Ovary (tissue), 9 donors: ENCODE results near the gene PYM1. TPM values are rescaled to one million over a fixed set of nuclear protein-coding genes. Genes with fewer than 3 reads are reported as not detected.

Experiments used
- DNase-seq, 5 donors: peaks; one replicate each; pipeline ENCODE4 v3.0.0-alpha.2; 2019 to 2020
- H3K27ac ChIP-seq, 2 donors: fragments of 200-600 bp; one replicate each; pipeline versions ENCODE4 v1.5.1 to v1.8.0; 2019 to 2022
- H3K27me3 ChIP-seq: fragments of 200-600 bp; one replicate; pipeline ENCODE4 v1.8.0; 2022
- H3K36me3 ChIP-seq: fragments of 200-600 bp; sonication (generic); one replicate; pipeline ENCODE4 v1.5.1; 2019
- H3K4me1 ChIP-seq: one replicate; pipeline ENCODE4 v1.8.1; 2013; ENCODE audit warnings: mild to moderate bottlenecking, moderate library complexity; ENCODE audit not compliant: insufficient read depth
- H3K4me3 ChIP-seq: fragments of 200-600 bp; sonication (generic); one replicate; pipeline ENCODE4 v1.5.1; 2017
- H3K9me3 ChIP-seq, 2 donors: fragments of 200-600 bp in 1 of 2; sonication (generic) in 1 of 2; one replicate each; pipeline versions ENCODE4 v1.5.1 to v1.8.1; 2013 to 2019; ENCODE audit warnings: mild to moderate bottlenecking in 1 of 2, moderate library complexity in 1 of 2
- EP300 ChIP-seq: sonication (generic); formaldehyde crosslinking; IDR thresholded peaks from one replicate; pipeline ENCODE4 v1.6.1; 2017; ENCODE audit warnings: antibody characterized with exemption
- POLR2A ChIP-seq: fragments of 450-650 bp; IDR thresholded peaks from one replicate; pipeline ENCODE4 v1.6.1; 2017; ENCODE audit warnings: antibody characterized with exemption, mild to moderate bottlenecking, moderate library complexity
- WGBS, 3 donors: extraction: QIAGEN DNeasy Blood & Tissue Kit in 1 of 3; methylation state at CpG; one replicate each; pipeline versions ENCODE4 v1.1.5 to v1.1.7; 2013 to 2017; 5-methylcytosine and 5-hydroxymethylcytosine counted together
- intact Hi-C, 4 donors: fragments of 100-400 bp; cut with DNase I; formaldehyde crosslinking; loops; one replicate each; pipeline versions ENCODE4 v1.11.0 to v1.15.1; 2022 to 2023
- polyA plus RNA-seq, 2 donors: library from polyadenylated mRNA; stranded (reverse); fragments of 200-250 nt in 1 of 2; fragments of 350-450 nt in 1 of 2; fragmentation: Illumina TruSeq in 1 of 2; extraction: RNeasy Lipid Tissue Mini Kit (QIAGEN cat#74804) in 1 of 2; gene quantifications; one replicate each; pipeline ENCODE4 v1.2.3, GENCODE V29; 2013 to 2014
- total RNA-seq, 7 donors: library from RNA; depleted of rRNA in 2 of 7; stranded (reverse); fragments of >200 nt in 2 of 7; fragmentation: NEBNext Ultra II Directional in 3 of 7; extraction: Animal tissue kit (Norgen Biotek cat#: 25700) in 3 of 7; gene quantifications; one replicate each; pipeline versions ENCODE4 v1.1.0 to v1.2.4, GENCODE V29; 2016 to 2023
- TF ChIP-seq, protein P1 (sequence below), 3 donors: fragments of 450-650 bp in 2 of 3; fragments of 200-600 bp in 1 of 3; IDR thresholded peaks; one replicate each; pipeline versions ENCODE4 v1.5.1 to v1.8.0; 2016 to 2022; ENCODE audit warnings: antibody characterized with exemption in 3 of 3, mild to moderate bottlenecking in 1 of 3
- donor health status: DM: no; HTN: no; CAD: no; lungs with moderate emphysema.
- donor health status: DM: no; HTN: no; CAD: no.
- donor health status: Bipolar disorder and iron deficiency.
- donor health status: DM: yes; HTN: yes; CAD: no.
- donor health status: DM: no; HTN: no; CAD: no.
- donor health status: DM: yes; HTN: yes; CAD: no.

PYM1 gene
- total and polyA plus RNA-seq, 9 donors = 18.9 to 25.7 (median 21.9) TPM

GRCh38 chr12:55972911-55973598, 45.4 kb upstream of the PYM1 start:
- DNase-seq = no peak

DNA sequence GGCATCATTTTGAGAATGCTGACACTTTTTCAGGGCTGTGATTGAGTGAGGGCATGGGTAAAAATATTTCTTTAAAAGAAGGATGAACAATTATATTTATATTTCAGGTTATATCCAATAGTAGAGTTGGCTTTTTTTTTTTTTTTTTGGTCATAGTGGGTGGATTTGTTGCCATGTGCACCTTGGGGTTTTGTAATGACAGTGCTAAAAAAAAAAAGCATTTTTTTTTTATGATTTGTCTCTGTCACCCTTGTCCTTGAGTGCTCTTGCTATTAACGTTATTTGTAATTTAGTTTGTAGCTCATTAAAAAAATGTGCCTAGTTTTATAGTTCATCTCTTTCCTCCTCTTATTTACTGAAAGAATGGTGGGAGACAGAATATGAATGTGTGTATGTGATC, 44.8 kb upstream of the PYM1 start:
- Histone ChIP-seq H3K9me3 (no peaks in the 10 kb centered on the region), H3K27ac (peak overlapping the region; percentile 67 to 82), H3K36me3 (no peaks in the 10 kb centered on the region), H3K27me3 (no peaks in the 10 kb centered on the region), H3K4me3 (peak overlapping the region; percentile 63), H3K4me1 (peaks cover 6% of the 10 kb centered on the region)
- intact Hi-C loops = loop anchor here in 1 of 4 donors (5.0 kb wide), 1 partner anchor 40 kb away; the partner anchor contains the start of gene DGKA
- 18 to 30% (median 26%) methylated on average over 1 of the region's 1 CpG for WGBS, 3 donors
- TF ChIP-seq, protein P1, sequence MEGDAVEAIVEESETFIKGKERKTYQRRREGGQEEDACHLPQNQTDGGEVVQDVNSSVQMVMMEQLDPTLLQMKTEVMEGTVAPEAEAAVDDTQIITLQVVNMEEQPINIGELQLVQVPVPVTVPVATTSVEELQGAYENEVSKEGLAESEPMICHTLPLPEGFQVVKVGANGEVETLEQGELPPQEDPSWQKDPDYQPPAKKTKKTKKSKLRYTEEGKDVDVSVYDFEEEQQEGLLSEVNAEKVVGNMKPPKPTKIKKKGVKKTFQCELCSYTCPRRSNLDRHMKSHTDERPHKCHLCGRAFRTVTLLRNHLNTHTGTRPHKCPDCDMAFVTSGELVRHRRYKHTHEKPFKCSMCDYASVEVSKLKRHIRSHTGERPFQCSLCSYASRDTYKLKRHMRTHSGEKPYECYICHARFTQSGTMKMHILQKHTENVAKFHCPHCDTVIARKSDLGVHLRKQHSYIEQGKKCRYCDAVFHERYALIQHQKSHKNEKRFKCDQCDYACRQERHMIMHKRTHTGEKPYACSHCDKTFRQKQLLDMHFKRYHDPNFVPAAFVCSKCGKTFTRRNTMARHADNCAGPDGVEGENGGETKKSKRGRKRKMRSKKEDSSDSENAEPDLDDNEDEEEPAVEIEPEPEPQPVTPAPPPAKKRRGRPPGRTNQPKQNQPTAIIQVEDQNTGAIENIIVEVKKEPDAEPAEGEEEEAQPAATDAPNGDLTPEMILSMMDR (IDR thresholded peaks at IDR 0.05) = no peak
- TF ChIP-seq EP300 (no peak), POLR2A (no peak)
- no peak for DNase-seq

More at GRCh38 chr12:55972911-55973598, 45.4 kb upstream of the PYM1 start:
- Histone ChIP-seq H3K36me3 (no peaks in the 10 kb centered on the region), H3K27me3 (no peaks in the 10 kb centered on the region), H3K27ac (peak overlapping the region; percentile 67 to 82), H3K4me3 (peak overlapping the region; percentile 63), H3K4me1 (peaks cover 2% of the 10 kb centered on the region), H3K9me3 (no peaks in the 10 kb centered on the region)
- TF ChIP-seq POLR2A = peak; percentile 65
- TF ChIP-seq, protein P1 (IDR thresholded peaks at IDR 0.05) = no peak
- intact Hi-C loops = loop anchor here in 1 of 4 donors (5.0 kb wide), 1 partner anchor 41 kb away; the partner anchor contains the start of gene DGKA
- WGBS, 3 donors = 0 to 1% (median 1%) methylated on average over 18 of the region's 18 CpGs

DNA sequence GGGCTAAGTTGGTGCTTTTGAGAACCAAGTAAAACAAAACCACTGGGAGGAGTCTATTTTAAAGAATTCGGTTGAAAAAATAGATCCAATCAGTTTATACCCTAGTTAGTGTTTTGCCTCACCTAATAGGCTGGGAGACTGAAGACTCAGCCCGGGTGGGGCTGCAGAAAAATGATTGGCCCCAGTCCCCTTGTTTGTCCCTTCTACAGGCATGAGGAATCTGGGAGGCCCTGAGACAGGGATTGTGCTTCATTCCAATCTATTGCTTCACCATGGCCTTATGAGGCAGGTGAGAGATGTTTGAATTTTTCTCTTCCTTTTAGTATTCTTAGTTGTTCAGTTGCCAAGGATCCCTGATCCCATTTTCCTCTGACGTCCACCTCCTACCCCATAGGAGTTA, 44.3 kb upstream of the PYM1 start:
- Histone ChIP-seq H3K9me3 (no peaks in the 10 kb centered on the region), H3K27ac (no peak overlapping the region), H3K4me3 (no peak overlapping the region), H3K27me3 (no peaks in the 10 kb centered on the region), H3K4me1 (peaks cover 9% of the 10 kb centered on the region), H3K36me3 (no peaks in the 10 kb centered on the region)
- no peak for TF ChIP-seq POLR2A
- no peak for TF ChIP-seq EP300
- TF ChIP-seq, protein P1 (IDR thresholded peaks at IDR 0.05) = no peak
- 27 to 47% (median 36%) methylated on average over 3 of the region's 3 CpGs for WGBS, 3 donors
- intact Hi-C loops = loop anchor here in 1 of 4 donors (5.0 kb wide), 1 partner anchor 40 kb away; the partner anchor contains the start of gene DGKA
- DNase-seq = no peak

- 88 to 90% (median 89%) methylated on average over 7 of the region's 7 CpGs for WGBS, 3 donors
- Histone ChIP-seq H3K27me3 (no peaks in the 10 kb centered on the region), H3K4me1 (peaks cover 9% of the 10 kb centered on the region), H3K9me3 (no peaks in the 10 kb centered on the region), H3K36me3 (no peaks in the 10 kb centered on the region), H3K4me3 (no peak overlapping the region), H3K27ac (no peak overlapping the region)
- DNase-seq = no peak
- TF ChIP-seq POLR2A = no peak
- no peak for TF ChIP-seq EP300
- TF ChIP-seq, protein P1 (IDR thresholded peaks at IDR 0.05) = no peak
- intact Hi-C loops = loop anchor here in 1 of 4 donors (5.0 kb wide), 1 partner anchor 38 kb away; the partner anchor contains the start of gene DGKA
These were observed 43.1 kb upstream of the PYM1 start for GRCh38 chr12:55970775-55971174.
